IMR-90 (cell line): ENCODE results near the gene NEUROG3. TPM values are rescaled to one million over a fixed set of nuclear protein-coding genes. Genes with fewer than 3 reads are reported as not detected.

Experiments
- ATAC-seq: fragments of 200-7000 bp; cut with Tn5 transposase; 2 replicates; pipeline ENCODE4 v1.9.1; 2020; ENCODE audit warnings: low read depth, mild to moderate bottlenecking, moderate library complexity
- BruUV-seq: library from RNA; stranded (reverse); fragments of 400-500 nt; replicated peaks from 2 replicates; lab custom pipeline; 2021; lab: Mats Ljungman, UMichigan
- CTCF ChIA-PET: fragments of 300-600 bp; formaldehyde crosslinking; extraction: SDS; loops from one replicate; lab custom pipeline; 2021; ENCODE audit warnings: antibody characterized with exemption; lab: Yijun Ruan, JAX
- POLR2A ChIA-PET: fragments of 300-600 bp; sonication (Branson Sonifier 250); formaldehyde crosslinking; loops from one replicate; lab custom pipeline; 2022; ENCODE audit warnings: antibody characterized with exemption; ENCODE audit not compliant: unreplicated experiment; lab: Charles Lee
- DNase-seq: peaks from one replicate; pipeline ENCODE4 v3.0.0; 2013
- H2AFZ ChIP-seq: replicated peaks from 2 replicates; pipeline ENCODE3; 2013; ENCODE audit warnings: low read length, mild to moderate bottlenecking; ENCODE audit not compliant: poor library complexity
- H2AK5ac ChIP-seq: 2 replicates; pipeline ENCODE4 v1.6.1; 2013; ENCODE audit warnings: low read depth, low read length, inconsistent platforms
- H2AK9ac ChIP-seq: replicated peaks from 2 replicates; pipeline ENCODE3; 2013; ENCODE audit warnings: mild to moderate bottlenecking, low read depth, low read length, moderate library complexity; ENCODE audit not compliant: poor library complexity
- H2BK120ac ChIP-seq: 2 replicates; pipeline ENCODE4 v1.6.1; 2013; ENCODE audit warnings: low read depth, low read length, inconsistent platforms
- H2BK15ac ChIP-seq: 3 replicates; pipeline ENCODE4 v1.6.1; 2013; ENCODE audit warnings: low read depth, low read length, inconsistent platforms
- H2BK20ac ChIP-seq: 2 replicates; pipeline ENCODE4 v1.6.1; 2013; ENCODE audit warnings: low read depth, mild to moderate bottlenecking, inconsistent platforms, low read length, moderate library complexity
- H2BK5ac ChIP-seq: 2 replicates; pipeline ENCODE4 v1.6.1; 2013; ENCODE audit warnings: mild to moderate bottlenecking, low read depth, low read length, inconsistent platforms; ENCODE audit not compliant: poor library complexity, severe bottlenecking
- H3K14ac ChIP-seq: replicated peaks from 2 replicates; pipeline ENCODE4 v1.6.1; 2013; ENCODE audit warnings: low read depth, low read length, inconsistent platforms
- H3K18ac ChIP-seq: 2 replicates; pipeline ENCODE4 v1.6.1; 2013; ENCODE audit warnings: low read depth, low read length, control low read depth
- H3K23ac ChIP-seq: 2 replicates; pipeline ENCODE4 v1.6.1; 2013; ENCODE audit warnings: low read depth, low read length, inconsistent platforms
- H3K27ac ChIP-seq: 2 replicates; pipeline ENCODE4 v1.5.1; 2013; ENCODE audit warnings: mild to moderate bottlenecking, control low read depth, low read length; ENCODE audit not compliant: insufficient read depth
- H3K27me3 ChIP-seq: 2 replicates; pipeline ENCODE4 v1.6.1; 2013; ENCODE audit warnings: low read length; ENCODE audit not compliant: control insufficient read depth, insufficient read depth
- H3K36me3 ChIP-seq: 2 replicates; pipeline ENCODE4 v1.6.1; 2013; ENCODE audit warnings: low read length, mixed read lengths; ENCODE audit not compliant: control insufficient read depth, insufficient read depth
- H3K4ac ChIP-seq: 2 replicates; pipeline ENCODE4 v1.6.1; 2013; ENCODE audit warnings: low read depth, low read length, inconsistent platforms
- H3K4me1 ChIP-seq: 2 replicates; pipeline ENCODE4 v1.6.1; 2013; ENCODE audit warnings: low read length, mixed read lengths; ENCODE audit not compliant: control insufficient read depth, insufficient read depth
- H3K4me2 ChIP-seq: 2 replicates; pipeline ENCODE4 v1.6.1; 2013; ENCODE audit warnings: low read depth, mild to moderate bottlenecking, control low read depth, low read length, moderate library complexity
- H3K4me3 ChIP-seq: 2 replicates; pipeline ENCODE4 v1.5.1; 2013; ENCODE audit warnings: low read depth, mild to moderate bottlenecking, control low read depth, low read length, moderate library complexity; ENCODE audit not compliant: insufficient read depth
- H3K56ac ChIP-seq: 2 replicates; pipeline ENCODE4 v1.6.1; 2013; ENCODE audit warnings: low read length, inconsistent platforms; ENCODE audit not compliant: insufficient read depth; ENCODE audit errors: extremely low read depth
- H3K79me1 ChIP-seq, 2 experiments: 2 replicates each; pipeline ENCODE4 v1.6.1; 2013; ENCODE audit warnings: low read length in 2 of 2, inconsistent platforms in 1 of 2, low read depth in 1 of 2
- H3K9ac ChIP-seq: 2 replicates; pipeline ENCODE4 v1.6.1; 2013; ENCODE audit warnings: low read depth, low read length, control low read depth
- H3K9me1 ChIP-seq: 2 replicates; pipeline ENCODE4 v1.6.1; 2013; ENCODE audit warnings: low read length, inconsistent platforms; ENCODE audit not compliant: insufficient read depth
- H3K9me3 ChIP-seq: 2 replicates; pipeline ENCODE4 v1.6.1; 2013; ENCODE audit warnings: low read length; ENCODE audit not compliant: control insufficient read depth, insufficient read depth
- H4K20me1 ChIP-seq: 2 replicates; pipeline ENCODE4 v1.6.1; 2013; ENCODE audit warnings: low read length, inconsistent platforms; ENCODE audit not compliant: insufficient read depth
- H4K5ac ChIP-seq: 2 replicates; pipeline ENCODE4 v1.6.1; 2013; ENCODE audit warnings: mild to moderate bottlenecking, low read depth, low read length, control low read depth
- H4K8ac ChIP-seq, 2 experiments: 2 replicates each; pipeline ENCODE4 v1.6.1; 2013; ENCODE audit warnings: low read depth in 2 of 2, low read length in 2 of 2, control low read depth in 1 of 2, inconsistent platforms in 1 of 2
- H4K91ac ChIP-seq: 2 replicates; pipeline ENCODE4 v1.6.1; 2013; ENCODE audit warnings: low read depth, low read length, inconsistent platforms; ENCODE audit not compliant: insufficient read depth
- BHLHE40 ChIP-seq: fragments of 150-350 bp; IDR thresholded peaks from 2 replicates; pipeline ENCODE4 v1.6.1; 2016; ENCODE audit warnings: mild to moderate bottlenecking, low read depth, low read length
- CEBPB ChIP-seq: IDR thresholded peaks from 2 replicates; pipeline ENCODE4 v1.6.1; 2012; ENCODE audit warnings: low read depth, low read length, improper control_type of control experiment
- CHD1 ChIP-seq: IDR thresholded peaks from 2 replicates; pipeline ENCODE4 v1.6.1; 2012; ENCODE audit warnings: low read depth, low read length, improper control_type of control experiment
- FOS ChIP-seq: fragments of 150-350 bp; IDR thresholded peaks from 2 replicates; pipeline ENCODE4 v1.6.1; 2016; ENCODE audit warnings: low read depth, low read length
- MXI1 ChIP-seq: IDR thresholded peaks from 2 replicates; pipeline ENCODE4 v1.6.1; 2012; ENCODE audit warnings: low read depth, mild to moderate bottlenecking, low read length, moderate library complexity, borderline replicate concordance
- POLR2A ChIP-seq: IDR thresholded peaks from 2 replicates; pipeline ENCODE4 v1.6.1; 2012; ENCODE audit warnings: mild to moderate bottlenecking, low read depth, low read length
- RAD21 ChIP-seq: IDR thresholded peaks from 2 replicates; pipeline ENCODE4 v1.6.1; 2012; ENCODE audit warnings: low read length, improper control_type of control experiment
- RCOR1 ChIP-seq: IDR thresholded peaks from 2 replicates; pipeline ENCODE4 v1.6.1; 2012; ENCODE audit warnings: mild to moderate bottlenecking, low read length, improper control_type of control experiment; ENCODE audit not compliant: insufficient replicate concordance
- SMC3 ChIP-seq: fragments of 150-350 bp; IDR thresholded peaks from 2 replicates; pipeline ENCODE4 v1.6.1; 2016; ENCODE audit warnings: low read depth, mild to moderate bottlenecking, antibody characterized with exemption, low read length, moderate library complexity
- USF2 ChIP-seq: fragments of 150-350 bp; IDR thresholded peaks from 2 replicates; pipeline ENCODE4 v1.6.1; 2017; ENCODE audit warnings: mild to moderate bottlenecking, antibody characterized with exemption, low read length, low read depth
- WGBS, 2 experiments: methylation state at CpG; one replicate each; pipeline versions ENCODE4 v1.1.5 to v1.1.7; 2013; ENCODE audit warnings: missing lambda C conversion rate in 2 of 2; ENCODE audit not compliant: insufficient read length in 1 of 2; ENCODE audit errors: extremely low coverage in 2 of 2; 5-methylcytosine and 5-hydroxymethylcytosine counted together
- dilution Hi-C: fragments of 300-500 bp; cut with HindIII; formaldehyde crosslinking; loops from one replicate; pipeline ENCODE4 v1.14.3; 2018; ENCODE audit warnings: low sequenced_read_pairs; ENCODE audit not compliant: unreplicated experiment
- in situ Hi-C: fragments of 300-500 bp; cut with MboI; formaldehyde crosslinking; loops from 3 replicates; pipeline ENCODE4 v1.14.3; 2019; ENCODE audit warnings: low sequenced_read_pairs, inconsistent platforms, mixed read lengths
- intact Hi-C: fragments of 100-400 bp; cut with micrococcal nuclease; formaldehyde crosslinking; loops from 2 replicates; pipeline ENCODE4 v1.10.0; 2022
- polyA plus RNA-seq, 3 experiments: library from polyadenylated mRNA; depleted of rRNA; stranded (reverse); fragments of >200 nt; gene quantifications; 2 replicates each; pipeline ENCODE4 v1.2.3, GENCODE V29; 2012; ENCODE audit warnings: low replicate concordance in 1 of 3
- total RNA-seq: library from RNA; depleted of rRNA; stranded (reverse); fragments of >200 nt; gene quantifications from 2 replicates; pipeline ENCODE4 v1.2.3, GENCODE V29; 2012
- TF ChIP-seq, protein P1 (sequence below): fragments of 150-350 bp; IDR thresholded peaks from 2 replicates; pipeline ENCODE4 v1.6.1; 2016; ENCODE audit warnings: low read depth, mild to moderate bottlenecking, low read length, moderate library complexity, borderline replicate concordance

NEUROG3 gene
- total and polyA plus RNA-seq, 2 of the 4 experiments (the other 2 are of a cell fraction): not detected

DNA sequence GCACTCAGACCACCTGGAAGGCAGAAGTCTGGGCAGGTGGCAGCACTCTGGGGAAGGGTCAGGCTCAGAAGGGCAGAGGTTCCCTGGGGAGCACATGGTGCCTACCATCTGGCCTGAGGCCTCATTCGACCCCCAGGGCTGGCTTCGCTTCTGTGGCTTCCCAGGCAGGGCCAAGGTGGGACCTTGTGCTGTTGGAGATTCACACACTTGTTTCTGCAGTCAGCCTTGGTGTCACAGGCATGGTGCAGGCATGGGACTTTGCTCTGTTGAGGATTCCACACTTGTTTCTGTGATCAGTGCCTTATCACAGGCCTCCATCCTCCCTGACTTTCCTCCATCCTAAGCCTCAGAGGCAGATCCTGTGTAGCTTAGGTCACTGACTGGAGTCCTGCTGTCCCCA lies 45.5 kb upstream of the NEUROG3 start:
- DNase-seq: no peak
- H3K9me1 ChIP-seq: no peaks in the 10 kb centered on the region
- H3K9me3 ChIP-seq: peaks cover 2% of the 10 kb centered on the region; the same call in 1 of the 2 replicates
- H2AFZ ChIP-seq: no peak overlapping the region
- no peaks in the 10 kb centered on the region for H3K4me1 ChIP-seq
- no peak overlapping the region for H3K23ac ChIP-seq
- ATAC-seq: no peak
- H2AK9ac ChIP-seq: no peak overlapping the region
- ChIA-PET POLR2A (no interaction called here), CTCF (no interaction called here)
- BruUV-seq: no TSS peak
- H2BK5ac ChIP-seq: no peak overlapping the region
- dilution Hi-C loops: no loop called here
- H3K79me1 ChIP-seq: no peaks in the 10 kb centered on the region
- no peak overlapping the region for H3K18ac ChIP-seq
- in situ Hi-C loops: no loop called here
- no peak overlapping the region for H3K56ac ChIP-seq
- no peak overlapping the region for H3K4me2 ChIP-seq
- no peak overlapping the region for H4K5ac ChIP-seq
- H2BK20ac ChIP-seq: no peak overlapping the region
- TF ChIP-seq, protein P1, sequence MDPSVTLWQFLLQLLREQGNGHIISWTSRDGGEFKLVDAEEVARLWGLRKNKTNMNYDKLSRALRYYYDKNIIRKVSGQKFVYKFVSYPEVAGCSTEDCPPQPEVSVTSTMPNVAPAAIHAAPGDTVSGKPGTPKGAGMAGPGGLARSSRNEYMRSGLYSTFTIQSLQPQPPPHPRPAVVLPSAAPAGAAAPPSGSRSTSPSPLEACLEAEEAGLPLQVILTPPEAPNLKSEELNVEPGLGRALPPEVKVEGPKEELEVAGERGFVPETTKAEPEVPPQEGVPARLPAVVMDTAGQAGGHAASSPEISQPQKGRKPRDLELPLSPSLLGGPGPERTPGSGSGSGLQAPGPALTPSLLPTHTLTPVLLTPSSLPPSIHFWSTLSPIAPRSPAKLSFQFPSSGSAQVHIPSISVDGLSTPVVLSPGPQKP: no peak
- TF ChIP-seq RAD21 (no peak), SMC3 (no peak), MXI1 (no peak), CEBPB (no peak), BHLHE40 (no peak), FOS (no peak), RCOR1 (no peak), CHD1 (no peak), POLR2A (no peak), USF2 (no peak)
- H4K91ac ChIP-seq: no peak overlapping the region
- H4K8ac ChIP-seq: no peak overlapping the region
- no peak overlapping the region for H3K4me3 ChIP-seq
- peaks cover 51% of the 10 kb centered on the region for H3K27me3 ChIP-seq
- no peak overlapping the region for H3K14ac ChIP-seq
- no peak overlapping the region for H2BK120ac ChIP-seq
- WGBS, 2 experiments: 33% methylated on average over 1 of the region's 2 CpGs; no CpG with 5 or more reads in 1 of the 2 experiments
- H3K36me3 ChIP-seq: no peaks in the 10 kb centered on the region
- no peak overlapping the region for H2AK5ac ChIP-seq
- no peak overlapping the region for H2BK15ac ChIP-seq
- H4K20me1 ChIP-seq: no peaks in the 10 kb centered on the region
- no peak overlapping the region for H3K27ac ChIP-seq
- no peak overlapping the region for H3K4ac ChIP-seq
- no peak overlapping the region for H3K9ac ChIP-seq
- intact Hi-C loops: no loop called here
